AG04449 (cell line): ENCODE measurements around the gene ZFAND3.

Source experiments
- CTCF ChIA-PET: fragments of 350-600 bp; formaldehyde crosslinking; extraction: SDS; loops from one replicate; lab custom pipeline; 2021; ENCODE audit warnings: antibody characterized with exemption; lab: Yijun Ruan, JAX
- POLR2A ChIA-PET: fragments of 400-600, 350-600 bp; formaldehyde crosslinking; extraction: SDS; loops from one replicate; lab custom pipeline; 2020; ENCODE audit warnings: antibody characterized with exemption, inconsistent platforms; lab: Yijun Ruan, JAX
- DNase-seq: peaks from one replicate; pipeline ENCODE4 v3.0.0-alpha.2; 2010; ENCODE audit warnings: low read depth, low spot score
- H3K4me3 ChIP-seq: 2 replicates; pipeline ENCODE4 v1.5.1; 2011; ENCODE audit warnings: low read depth, mild to moderate bottlenecking, control low read depth, low read length
- TF ChIP-seq, protein P1 (sequence below): IDR thresholded peaks from one replicate; pipeline ENCODE4 v1.5.1; 2011; ENCODE audit warnings: mild to moderate bottlenecking, moderate library complexity, low read length, control low read depth, inconsistent platforms; ENCODE audit not compliant: insufficient read depth; ENCODE audit errors: missing control alignments

The ZFAND3 gene

GRCh38 chr6:37819177-37819801 is at the start of gene ZFAND3:
ZFAND3 (plus strand) TSS chr6:37819727; CDS start chr6:37819946, 219 bp downstream.
- H3K4me3 ChIP-seq = peak within 1 kb of the TSS; percentile 76
- peak; percentile 85 for DNase-seq
- POLR2A ChIA-PET = interaction anchor here (0.7 to 1.7 kb wide), 7 partner anchors 8 to 675 kb away, joined by 3 to 7 read pairs (median 3); no protein-coding TSS in a partner anchor
- CTCF ChIA-PET = interaction anchor here (1.1 to 1.9 kb wide), 2 partner anchors 10 to 63 kb away, joined by 3 to 4 read pairs; no protein-coding TSS in a partner anchor
- TF ChIP-seq, protein P1, sequence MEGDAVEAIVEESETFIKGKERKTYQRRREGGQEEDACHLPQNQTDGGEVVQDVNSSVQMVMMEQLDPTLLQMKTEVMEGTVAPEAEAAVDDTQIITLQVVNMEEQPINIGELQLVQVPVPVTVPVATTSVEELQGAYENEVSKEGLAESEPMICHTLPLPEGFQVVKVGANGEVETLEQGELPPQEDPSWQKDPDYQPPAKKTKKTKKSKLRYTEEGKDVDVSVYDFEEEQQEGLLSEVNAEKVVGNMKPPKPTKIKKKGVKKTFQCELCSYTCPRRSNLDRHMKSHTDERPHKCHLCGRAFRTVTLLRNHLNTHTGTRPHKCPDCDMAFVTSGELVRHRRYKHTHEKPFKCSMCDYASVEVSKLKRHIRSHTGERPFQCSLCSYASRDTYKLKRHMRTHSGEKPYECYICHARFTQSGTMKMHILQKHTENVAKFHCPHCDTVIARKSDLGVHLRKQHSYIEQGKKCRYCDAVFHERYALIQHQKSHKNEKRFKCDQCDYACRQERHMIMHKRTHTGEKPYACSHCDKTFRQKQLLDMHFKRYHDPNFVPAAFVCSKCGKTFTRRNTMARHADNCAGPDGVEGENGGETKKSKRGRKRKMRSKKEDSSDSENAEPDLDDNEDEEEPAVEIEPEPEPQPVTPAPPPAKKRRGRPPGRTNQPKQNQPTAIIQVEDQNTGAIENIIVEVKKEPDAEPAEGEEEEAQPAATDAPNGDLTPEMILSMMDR = no peak

- H3K4me3 ChIP-seq = no peak overlapping the region
- ChIA-PET CTCF (interaction anchor here (1.1 kb wide), 1 partner anchor 17 kb away, joined by 3 read pairs; no protein-coding TSS in a partner anchor), POLR2A (no interaction called here)
- DNase-seq = no peak
- TF ChIP-seq, protein P1 = no peak
Measured at GRCh38 chr6:37774028-37774680, 45.4 kb upstream of the ZFAND3 start.

DNA sequence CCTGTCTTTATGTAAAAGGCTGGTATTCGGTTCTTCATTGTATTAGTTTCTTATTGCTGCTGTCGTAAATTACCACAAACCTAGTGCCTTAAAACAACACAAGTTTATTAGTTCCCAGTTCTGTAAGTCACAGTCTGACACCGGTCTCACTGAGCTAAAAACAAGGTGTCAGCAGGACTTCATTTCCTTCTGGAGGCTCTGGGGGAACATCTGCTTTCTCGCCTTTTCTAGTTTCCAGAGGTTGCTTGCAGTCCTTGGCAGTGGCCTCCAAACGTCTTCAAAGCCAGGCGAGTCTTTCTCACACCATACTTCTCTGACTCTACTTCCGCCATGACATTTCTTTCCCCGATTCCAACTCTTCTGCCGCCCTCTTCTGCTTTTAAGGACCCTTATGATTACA is 43.0 kb upstream of the ZFAND3 start:
- CTCF ChIA-PET = interaction anchor here (0.7 to 1.4 kb wide), 2 partner anchors 10 to 15 kb away, joined by 3 read pairs; no protein-coding TSS in a partner anchor
- DNase-seq = no peak
- POLR2A ChIA-PET = no interaction called here
- no peak overlapping the region for H3K4me3 ChIP-seq
- TF ChIP-seq, protein P1 = no peak

DNA sequence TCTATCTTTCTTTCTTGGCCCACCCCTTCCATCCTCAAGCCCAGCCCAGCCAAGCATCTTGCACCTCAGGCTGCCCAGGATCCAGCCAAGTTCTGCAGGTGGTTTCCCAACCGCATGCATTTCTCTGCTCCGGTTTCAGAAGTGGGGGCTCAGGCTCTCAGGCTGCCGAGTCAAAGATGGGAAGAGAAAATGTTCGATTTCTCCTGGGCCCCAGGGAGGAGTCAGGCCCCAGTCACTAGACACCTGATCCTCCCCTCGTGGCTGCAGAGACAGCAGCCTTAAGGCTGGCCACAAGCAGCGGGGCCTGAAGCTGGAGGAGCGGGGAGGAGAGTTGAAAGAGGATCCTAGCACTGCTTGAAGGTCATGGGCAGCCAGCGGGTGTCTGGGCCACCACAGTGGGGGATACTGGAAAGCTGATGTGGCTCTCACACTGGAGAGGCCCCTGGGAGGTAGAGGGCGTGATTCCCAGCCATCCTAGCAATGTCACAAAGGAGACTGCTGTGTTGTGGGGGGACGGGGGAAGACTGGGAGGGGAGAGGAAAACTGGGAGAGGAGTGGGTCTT is 42.2 kb upstream of the ZFAND3 start:
- POLR2A ChIA-PET = no interaction called here
- TF ChIP-seq, protein P1 = no peak
- no peak overlapping the region for H3K4me3 ChIP-seq
- no peak for DNase-seq
- CTCF ChIA-PET = interaction anchor here (1.2 to 1.4 kb wide), 2 partner anchors 11 to 72 kb away, joined by 3 read pairs; no protein-coding TSS in a partner anchor

DNA sequence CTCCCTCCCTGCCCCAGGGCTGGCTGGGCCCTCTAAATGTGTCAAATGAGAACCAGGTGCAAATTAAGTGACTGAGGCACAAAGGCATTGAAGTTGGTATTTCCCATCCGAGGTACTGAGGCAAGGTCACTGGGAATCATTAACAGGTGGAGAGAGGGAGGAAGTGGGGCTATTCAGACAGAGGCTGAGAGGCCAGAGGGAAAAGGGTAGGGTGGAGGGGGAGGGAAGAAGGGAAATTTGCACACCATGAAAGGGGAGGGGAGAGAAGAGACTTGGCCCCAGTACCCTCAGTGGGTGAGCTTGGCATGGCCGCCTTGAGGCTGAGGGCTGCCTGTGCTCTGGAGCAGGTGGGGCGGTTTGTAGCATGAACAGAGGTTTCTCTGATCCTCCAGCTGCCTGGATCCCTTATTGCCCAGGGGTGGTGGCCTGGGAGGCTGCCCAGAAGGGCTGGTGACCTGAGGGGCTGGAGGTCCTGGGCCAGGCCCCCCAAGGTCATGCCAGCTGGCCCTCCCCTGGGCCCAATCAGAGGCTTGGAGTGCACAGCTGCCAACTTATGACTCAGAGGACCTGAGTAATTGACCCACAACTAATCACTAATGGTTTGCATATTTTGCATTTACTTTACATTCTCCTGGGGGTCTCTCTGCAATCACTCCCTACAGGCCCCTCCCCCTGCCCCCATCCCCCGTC is 40.3 kb upstream of the ZFAND3 start:
- no peak for DNase-seq
- TF ChIP-seq, protein P1 = no peak
- POLR2A ChIA-PET = no interaction called here
- CTCF ChIA-PET = interaction anchor here (2.5 kb wide), 1 partner anchor 11 kb away, joined by 12 read pairs; no protein-coding TSS in a partner anchor
- H3K4me3 ChIP-seq = no peak overlapping the region
